Activated naive CD4-positive, alpha-beta T cell treated with anti-CD3 and anti-CD28 coated beads, Interleukin-2, amount 10 ng/mL, durations not matched to agents 7 days and 5 days (primary cell): ENCODE measurements around the gene TMA7.

ENCODE experiments used
- CTCF ChIA-PET: fragments of 350-600 bp; sonication (Branson Sonifier 250); formaldehyde crosslinking; loops from one replicate; lab custom pipeline; 2021; ENCODE audit warnings: antibody characterized with exemption; lab: Charles Lee
- DNase-seq: peaks from one replicate; pipeline ENCODE4 v3.0.0-alpha.2; 2020
- H3K27ac Mint-ChIP-seq: one replicate; pipeline ENCODE4 v1.8.0; 2021; ENCODE audit warnings: mild to moderate bottlenecking, moderate library complexity, mixed read lengths
- H3K27me3 Mint-ChIP-seq: one replicate; pipeline ENCODE4 v1.8.0; 2021; ENCODE audit warnings: mild to moderate bottlenecking, mixed read lengths
- H3K36me3 Mint-ChIP-seq: one replicate; pipeline ENCODE4 v1.8.0; 2021; ENCODE audit warnings: mixed read lengths
- H3K4me1 Mint-ChIP-seq: one replicate; pipeline ENCODE4 v1.8.0; 2021; ENCODE audit warnings: mixed read lengths
- H3K4me3 Mint-ChIP-seq: one replicate; pipeline ENCODE4 v1.8.0; 2021; ENCODE audit warnings: mild to moderate bottlenecking, moderate library complexity, mixed read lengths
- H3K9me3 Mint-ChIP-seq: one replicate; pipeline ENCODE4 v1.8.0; 2021; ENCODE audit warnings: mixed read lengths

The TMA7 gene

GRCh38 chr3:48422272-48422671 is 17.8 kb upstream of the TMA7 start:
- no peaks in the 10 kb centered on the region for H3K36me3 Mint-ChIP-seq
- H3K4me3 Mint-ChIP-seq: no peak overlapping the region

GRCh38 chr3:48422681-48423080 is 17.4 kb upstream of the TMA7 start:
- no peak overlapping the region for H3K27ac Mint-ChIP-seq
- no peak for DNase-seq
- CTCF ChIA-PET: interaction anchor here (1.6 to 5.1 kb wide), 3 partner anchors 13 to 153 kb away, joined by 3 to 40 read pairs (median 10); no protein-coding TSS in a partner anchor

More at GRCh38 chr3:48422272-48422671, 17.8 kb upstream of the TMA7 start:
- Mint-ChIP-seq H3K27ac (no peak overlapping the region), H3K9me3 (no peaks in the 10 kb centered on the region), H3K4me1 (peaks cover 4% of the 10 kb centered on the region), H3K27me3 (peaks cover 20% of the 10 kb centered on the region)
- CTCF ChIA-PET: interaction anchor here (1.6 to 5.1 kb wide), 3 partner anchors 14 to 152 kb away, joined by 3 to 40 read pairs (median 10); no protein-coding TSS in a partner anchor
- DNase-seq: no peak

GRCh38 chr3:48423241-48423882 is 16.7 kb upstream of the TMA7 start:
- no peak for DNase-seq
- Mint-ChIP-seq H3K36me3 (no peaks in the 10 kb centered on the region), H3K27ac (no peak overlapping the region), H3K4me1 (peaks cover 4% of the 10 kb centered on the region), H3K4me3 (no peak overlapping the region), H3K9me3 (no peaks in the 10 kb centered on the region), H3K27me3 (peaks cover 31% of the 10 kb centered on the region)
- CTCF ChIA-PET: interaction anchor here (0.7 to 5.1 kb wide), 4 partner anchors 9 to 153 kb away, joined by 3 to 40 read pairs (median 6); no protein-coding TSS in a partner anchor

More at GRCh38 chr3:48422681-48423080, 17.4 kb upstream of the TMA7 start:
- H3K4me3 Mint-ChIP-seq: no peak overlapping the region
- H3K27me3 Mint-ChIP-seq: peaks cover 24% of the 10 kb centered on the region
- H3K4me1 Mint-ChIP-seq: peaks cover 4% of the 10 kb centered on the region
- no peaks in the 10 kb centered on the region for H3K9me3 Mint-ChIP-seq
- no peaks in the 10 kb centered on the region for H3K36me3 Mint-ChIP-seq

- H3K27me3 Mint-ChIP-seq: peaks cover 37% of the 10 kb centered on the region
- CTCF ChIA-PET: interaction anchor here (0.7 to 5.1 kb wide), 3 partner anchors 9 to 23 kb away, joined by 3 to 40 read pairs (median 10); no protein-coding TSS in a partner anchor
- peaks cover 4% of the 10 kb centered on the region for H3K4me1 Mint-ChIP-seq
- H3K4me3 Mint-ChIP-seq: no peak overlapping the region
- no peaks in the 10 kb centered on the region for H3K36me3 Mint-ChIP-seq
- no peak overlapping the region for H3K27ac Mint-ChIP-seq
- no peak for DNase-seq
- H3K9me3 Mint-ChIP-seq: no peaks in the 10 kb centered on the region
Measured at GRCh38 chr3:48423883-48424695, 16.0 kb upstream of the TMA7 start.

- peaks cover 10% of the 10 kb centered on the region for H3K4me1 Mint-ChIP-seq
- no peak overlapping the region for H3K27ac Mint-ChIP-seq
- CTCF ChIA-PET: interaction anchor here (1.0 to 5.1 kb wide), 4 partner anchors 9 to 124 kb away, joined by 3 to 40 read pairs (median 5); no protein-coding TSS in a partner anchor
- no peak overlapping the region for H3K4me3 Mint-ChIP-seq
- H3K27me3 Mint-ChIP-seq: peaks cover 45% of the 10 kb centered on the region
- no peaks in the 10 kb centered on the region for H3K36me3 Mint-ChIP-seq
- DNase-seq: no peak
- no peaks in the 10 kb centered on the region for H3K9me3 Mint-ChIP-seq
Measured at GRCh38 chr3:48425281-48425812, 14.7 kb upstream of the TMA7 start.

GRCh38 chr3:48426401-48426909 is 13.6 kb upstream of the TMA7 start:
- Mint-ChIP-seq H3K4me1 (peaks cover 17% of the 10 kb centered on the region), H3K4me3 (no peak overlapping the region), H3K36me3 (peaks cover 6% of the 10 kb centered on the region), H3K27ac (no peak overlapping the region), H3K9me3 (no peaks in the 10 kb centered on the region), H3K27me3 (peaks cover 49% of the 10 kb centered on the region)
- CTCF ChIA-PET: interaction anchor here (1.2 to 5.1 kb wide), 3 partner anchors 8 to 17 kb away, joined by 4 to 40 read pairs (median 6); no protein-coding TSS in a partner anchor
- DNase-seq: no peak

GRCh38 chr3:48426944-48427629 is 13.0 kb upstream of the TMA7 start:
- peaks cover 13% of the 10 kb centered on the region for H3K4me1 Mint-ChIP-seq
- no peak for DNase-seq
- peak overlapping the region; percentile 4 for H3K4me3 Mint-ChIP-seq
- no peaks in the 10 kb centered on the region for H3K9me3 Mint-ChIP-seq
- peaks cover 49% of the 10 kb centered on the region for H3K27me3 Mint-ChIP-seq
- CTCF ChIA-PET: interaction anchor here (1.9 to 5.1 kb wide), 2 partner anchors 9 to 18 kb away, joined by 6 to 40 read pairs; no protein-coding TSS in a partner anchor
- no peak overlapping the region for H3K27ac Mint-ChIP-seq
- peaks cover 11% of the 10 kb centered on the region for H3K36me3 Mint-ChIP-seq

GRCh38 chr3:48427630-48427962 is 12.5 kb upstream of the TMA7 start:
- DNase-seq: no peak

GRCh38 chr3:48428088-48428571 is 11.9 kb upstream of the TMA7 start:
- no peaks in the 10 kb centered on the region for H3K9me3 Mint-ChIP-seq
- H3K4me3 Mint-ChIP-seq: peak overlapping the region; percentile 46
- CTCF ChIA-PET: no interaction called here
- DNase-seq: no peak
- H3K4me1 Mint-ChIP-seq: peaks cover 13% of the 10 kb centered on the region
- peaks cover 45% of the 10 kb centered on the region for H3K27me3 Mint-ChIP-seq
- peaks cover 11% of the 10 kb centered on the region for H3K36me3 Mint-ChIP-seq
- H3K27ac Mint-ChIP-seq: no peak overlapping the region

More at GRCh38 chr3:48427630-48427962, 12.5 kb upstream of the TMA7 start:
- Mint-ChIP-seq H3K9me3 (no peaks in the 10 kb centered on the region), H3K4me3 (peak overlapping the region; percentile 46), H3K27me3 (peaks cover 49% of the 10 kb centered on the region), H3K36me3 (peaks cover 11% of the 10 kb centered on the region), H3K4me1 (peaks cover 13% of the 10 kb centered on the region), H3K27ac (no peak overlapping the region)
- CTCF ChIA-PET: no interaction called here

GRCh38 chr3:48428572-48429316 is 11.3 kb upstream of the TMA7 start:
- Mint-ChIP-seq H3K9me3 (no peaks in the 10 kb centered on the region), H3K4me1 (peaks cover 13% of the 10 kb centered on the region), H3K27ac (no peak overlapping the region), H3K36me3 (peaks cover 11% of the 10 kb centered on the region), H3K27me3 (peaks cover 44% of the 10 kb centered on the region), H3K4me3 (peak overlapping the region; percentile 52)
- DNase-seq: no peak
- CTCF ChIA-PET: no interaction called here

GRCh38 chr3:48429317-48429959 is 10.6 kb upstream of the TMA7 start:
- peaks cover 42% of the 10 kb centered on the region for H3K27me3 Mint-ChIP-seq
- no peak overlapping the region for H3K27ac Mint-ChIP-seq
- H3K4me3 Mint-ChIP-seq: peak overlapping the region; percentile 74
- CTCF ChIA-PET: interaction anchor here (0.9 kb wide), 2 partner anchors 10 to 28 kb away, joined by 4 to 5 read pairs; partner anchors contain the start of gene CCDC51
- H3K36me3 Mint-ChIP-seq: peaks cover 11% of the 10 kb centered on the region
- peak; percentile 74 for DNase-seq
- no peaks in the 10 kb centered on the region for H3K9me3 Mint-ChIP-seq
- peaks cover 19% of the 10 kb centered on the region for H3K4me1 Mint-ChIP-seq

- no peaks in the 10 kb centered on the region for H3K9me3 Mint-ChIP-seq
- H3K4me3 Mint-ChIP-seq: peak within 1 kb of the TSS; percentile 74
- peaks cover 24% of the 10 kb centered on the region for H3K4me1 Mint-ChIP-seq
- peaks cover 36% of the 10 kb centered on the region for H3K27me3 Mint-ChIP-seq
- peak; percentile 45 for DNase-seq
- CTCF ChIA-PET: interaction anchor here (0.9 to 7.7 kb wide), 3 partner anchors 9 to 29 kb away, joined by 4 to 170 read pairs (median 5); partner anchors contain the start of gene CCDC51
- H3K27ac Mint-ChIP-seq: no peak within 1 kb of the TSS
- H3K36me3 Mint-ChIP-seq: peaks cover 12% of the 10 kb centered on the region
Measured at GRCh38 chr3:48429960-48430707, 9.9 kb upstream of the TMA7 start, which contains the start of gene PLXNB1. TSS of gene PLXNB1 (minus strand) at chr3:48430086. CDS start at chr3:48424611, 5,475 bp downstream.
